HG02763 (cell line): ENCODE data around the gene PYGO2.
A peak's percentile ranks its signal among the peaks of the same experiment; 100 is the strongest.

Experiments used
- ATAC-seq: cut with Tn5 transposase; IDR thresholded peaks from one replicate; pipeline ENCODE4 v1.9.1; 2021; ENCODE audit warnings: mild to moderate bottlenecking, moderate library complexity; ENCODE audit not compliant: unreplicated experiment

Gene PYGO2

GRCh38 chr1:154963643-154964042 lies 2.1 kb upstream of the PYGO2 start:
- no peak for ATAC-seq

GRCh38 chr1:154962795-154963330 lies 1.3 kb upstream of the PYGO2 start:
- no peak for ATAC-seq

- ATAC-seq, result no peak
These were observed 671 bp upstream of the PYGO2 start for GRCh38 chr1:154962156-154962749.

GRCh38 chr1:154960446-154961136 lies 991 bp downstream of the PYGO2 start:
- no peak for ATAC-seq

- ATAC-seq, result no peak
These were observed 2.2 kb downstream of the PYGO2 start for GRCh38 chr1:154959426-154959780.

GRCh38 chr1:154958681-154959425 lies 2.7 kb downstream of the PYGO2 start:
- ATAC-seq, result no peak

GRCh38 chr1:154958036-154958435 lies 3.5 kb downstream of the PYGO2 start:
- no peak for ATAC-seq

GRCh38 chr1:154957091-154957657 lies 4.4 kb downstream of the PYGO2 start:
- no peak for ATAC-seq

GRCh38 chr1:154956544-154956941 lies 5.0 kb downstream of the PYGO2 start:
- ATAC-seq, result no peak

GRCh38 chr1:154955718-154956543 lies 5.7 kb downstream of the PYGO2 start, which contains the start of gene PBXIP1:
PBXIP1 (minus strand) TSS chr1:154956099; CDS start chr1:154953721, 2,378 bp downstream.
- peak; percentile 63 for ATAC-seq

- peak; percentile 51 for ATAC-seq
These were observed 6.4 kb downstream of the PYGO2 start for GRCh38 chr1:154955039-154955717.

GRCh38 chr1:154954541-154954940 lies 7.0 kb downstream of the PYGO2 start:
- no peak for ATAC-seq

- no peak for ATAC-seq
These were observed 8.0 kb downstream of the PYGO2 start for GRCh38 chr1:154953611-154954038.

- ATAC-seq, result no peak
These were observed 8.9 kb downstream of the PYGO2 start for GRCh38 chr1:154952664-154953063.

- no peak for ATAC-seq
These were observed 9.5 kb downstream of the PYGO2 start for GRCh38 chr1:154951901-154952657.

GRCh38 chr1:154948079-154948478 lies 13.5 kb downstream of the PYGO2 start:
- no peak for ATAC-seq

GRCh38 chr1:154945962-154946850 lies 15.4 kb downstream of the PYGO2 start:
- ATAC-seq, result no peak
